Effector CD4-positive, alpha-beta T cell (primary cell): ENCODE measurements around the gene BIRC7.

Source experiments
- DNase-seq: peaks from one replicate; pipeline ENCODE4 v3.0.0-alpha.2; 2020

Gene BIRC7

DNA sequence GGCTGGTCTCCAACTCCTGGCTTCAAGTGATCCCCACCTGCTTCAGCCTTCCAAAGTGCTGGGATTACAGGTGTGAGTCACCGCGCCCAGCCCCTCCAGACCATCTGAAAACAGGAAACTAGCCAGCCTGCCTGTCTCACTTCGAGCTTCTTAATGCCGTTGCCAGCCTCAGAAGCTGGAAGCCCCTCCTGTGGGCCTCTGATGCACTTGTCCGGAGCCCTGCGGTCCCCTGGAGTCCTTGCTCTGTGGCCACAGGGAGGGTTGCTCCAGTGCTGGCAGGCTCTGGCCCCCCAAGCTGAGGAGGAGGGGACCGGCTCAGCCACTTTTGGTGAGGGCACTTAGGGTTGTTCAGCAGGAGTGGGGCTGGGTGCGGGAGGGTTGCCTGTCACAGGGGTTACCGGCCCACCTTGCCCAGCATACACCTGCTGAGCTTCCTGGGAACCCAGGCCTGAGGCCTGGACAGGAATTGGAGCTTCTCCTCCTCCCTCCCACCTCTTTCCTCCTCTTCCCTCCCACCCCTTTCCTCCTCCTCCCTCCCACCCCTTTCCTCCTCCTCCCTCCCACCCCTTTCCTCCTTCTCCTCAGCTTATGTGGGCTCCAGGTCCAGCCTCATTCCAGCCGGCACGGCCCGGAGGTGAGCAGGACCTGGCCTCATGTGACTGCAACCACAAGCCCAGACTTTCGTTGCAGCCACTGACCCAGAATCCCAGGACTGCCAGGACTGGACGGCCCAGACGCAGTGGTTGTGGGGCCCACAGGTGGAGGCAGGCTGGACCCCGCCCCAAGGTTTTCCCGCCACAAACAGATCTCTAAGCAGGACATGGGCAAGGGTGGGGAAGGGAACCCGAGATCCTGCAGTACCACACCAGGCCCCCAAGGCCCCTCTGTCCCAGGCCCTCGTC is 9.4 kb upstream of the BIRC7 start:
- DNase-seq: no peak

DNA sequence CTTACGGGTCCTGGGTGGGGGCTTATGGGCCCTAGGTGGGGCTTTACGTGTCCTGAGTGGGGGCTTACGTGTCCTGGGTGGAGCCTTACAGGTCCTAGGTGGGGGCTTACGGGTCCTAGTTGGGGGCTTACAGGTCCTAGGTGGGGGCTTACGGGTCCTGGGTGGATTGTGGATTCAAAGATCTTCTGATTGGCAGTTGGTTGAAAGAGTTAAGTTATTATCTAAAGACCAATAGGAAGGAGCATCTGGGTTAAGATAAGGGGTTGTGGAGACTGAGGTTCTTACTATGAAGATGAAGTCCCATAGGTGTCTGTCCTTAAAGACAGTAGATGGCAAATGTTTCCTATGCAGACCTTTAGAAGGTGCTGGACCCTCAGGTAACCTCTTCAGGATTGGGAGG is 8.4 kb upstream of the BIRC7 start:
- DNase-seq: no peak

DNA sequence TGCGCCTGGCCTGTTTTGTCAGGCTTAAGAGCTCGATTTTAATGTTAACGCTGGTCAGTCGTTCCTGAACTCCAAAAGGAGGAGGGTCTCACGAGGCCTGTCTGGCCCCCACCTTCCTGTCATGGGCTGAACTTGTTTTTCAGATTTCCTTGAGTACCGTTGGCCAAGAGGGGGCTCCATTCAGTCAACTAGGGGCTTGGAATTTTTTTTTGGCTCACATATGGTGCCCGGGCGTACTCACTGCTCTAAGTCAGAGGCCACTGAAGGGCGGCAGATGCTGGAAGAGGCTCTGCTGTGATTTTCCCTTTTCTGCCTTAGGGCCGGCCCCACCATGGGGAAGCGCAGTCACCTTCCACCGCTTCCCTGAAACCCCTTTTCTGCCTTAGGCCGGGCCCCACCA is 6.9 kb upstream of the BIRC7 start:
- DNase-seq: no peak

GRCh38 chr20:63230800-63231268 is 4.9 kb upstream of the BIRC7 start:
- DNase-seq: no peak

DNA sequence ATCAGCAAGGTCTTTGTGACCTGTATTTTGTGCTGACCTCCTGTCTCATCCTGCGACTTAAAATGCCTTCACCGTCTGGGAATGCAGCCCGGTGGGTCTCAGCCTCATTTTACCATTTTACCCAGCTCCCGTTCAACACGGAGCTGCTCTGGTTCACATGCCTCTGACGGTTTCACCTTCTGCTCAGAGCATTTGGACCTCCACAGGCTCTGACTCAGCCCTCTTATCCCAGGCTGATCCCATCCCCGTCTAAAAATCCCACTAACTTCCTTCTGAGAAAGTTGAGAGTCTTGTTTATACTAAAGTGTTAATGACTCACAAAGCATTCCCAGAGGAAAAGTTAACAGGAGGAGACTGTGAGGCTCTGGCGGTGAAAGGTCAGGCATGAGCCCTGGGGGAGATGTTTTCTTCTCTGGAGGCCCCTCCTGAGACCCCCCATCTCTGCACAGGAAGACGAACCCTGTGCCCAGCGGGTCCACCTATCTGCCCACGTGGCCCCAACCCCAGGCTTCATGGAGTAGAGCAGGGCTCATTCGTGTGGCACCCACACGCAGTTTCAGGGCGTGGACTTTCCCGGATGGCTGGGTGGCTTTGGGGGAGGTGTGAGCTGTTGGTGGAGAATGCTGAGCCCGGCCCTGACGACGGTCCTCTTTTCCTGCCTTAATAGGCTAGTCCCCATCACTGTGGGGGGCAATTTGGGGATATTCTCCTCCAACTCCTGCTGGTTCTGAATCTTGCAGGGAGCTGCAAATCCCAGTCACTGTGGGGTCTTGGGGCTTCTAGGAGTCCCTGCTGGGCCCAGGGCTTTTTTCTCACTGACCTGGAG is 3.3 kb upstream of the BIRC7 start:
- no peak for DNase-seq

- DNase-seq: no peak
These were observed 2.7 kb upstream of the BIRC7 start for GRCh38 chr20:63233061-63233344.

GRCh38 chr20:63233924-63234323 is 1.8 kb upstream of the BIRC7 start:
- DNase-seq: no peak

DNA sequence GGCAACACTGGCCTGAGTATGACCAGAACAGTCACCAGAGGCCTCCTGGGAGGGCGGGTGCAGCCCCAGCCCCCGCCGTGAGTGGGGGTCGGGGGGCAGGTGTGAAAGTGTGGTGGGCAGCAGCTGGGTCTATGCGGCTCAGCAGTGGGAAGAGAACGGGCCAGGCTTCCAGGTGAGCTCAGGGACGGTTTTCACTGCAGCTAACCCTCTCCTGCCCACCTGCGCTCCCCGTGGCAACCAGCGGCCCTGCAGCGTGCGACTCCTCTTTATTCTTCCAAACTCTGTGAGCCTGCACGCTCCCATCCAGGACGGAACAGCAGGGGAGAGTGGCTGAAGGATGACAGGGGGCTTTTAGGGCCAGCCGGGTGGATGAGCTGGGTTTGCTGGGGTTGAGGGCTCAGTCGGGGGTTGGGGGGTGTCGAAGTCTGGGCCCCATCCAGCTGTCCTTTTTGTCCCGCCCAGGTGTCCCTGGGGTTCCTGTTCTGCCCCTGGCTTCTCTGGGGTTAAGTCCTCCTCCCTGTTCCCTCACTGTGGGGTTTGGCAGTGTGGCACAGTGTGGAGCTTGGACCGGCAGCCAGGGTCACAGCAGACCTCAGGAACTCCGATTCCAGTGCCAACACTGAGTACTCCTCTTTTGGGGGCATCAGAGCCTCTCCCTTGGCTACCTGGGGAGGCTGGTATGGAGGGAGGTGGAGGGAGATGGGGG is 859 bp upstream of the BIRC7 start:
- DNase-seq: no peak

GRCh38 chr20:63236116-63236837 is 572 bp downstream of the BIRC7 start:
- no peak for DNase-seq

GRCh38 chr20:63238031-63238430 is 2.3 kb downstream of the BIRC7 start:
- no peak for DNase-seq

DNA sequence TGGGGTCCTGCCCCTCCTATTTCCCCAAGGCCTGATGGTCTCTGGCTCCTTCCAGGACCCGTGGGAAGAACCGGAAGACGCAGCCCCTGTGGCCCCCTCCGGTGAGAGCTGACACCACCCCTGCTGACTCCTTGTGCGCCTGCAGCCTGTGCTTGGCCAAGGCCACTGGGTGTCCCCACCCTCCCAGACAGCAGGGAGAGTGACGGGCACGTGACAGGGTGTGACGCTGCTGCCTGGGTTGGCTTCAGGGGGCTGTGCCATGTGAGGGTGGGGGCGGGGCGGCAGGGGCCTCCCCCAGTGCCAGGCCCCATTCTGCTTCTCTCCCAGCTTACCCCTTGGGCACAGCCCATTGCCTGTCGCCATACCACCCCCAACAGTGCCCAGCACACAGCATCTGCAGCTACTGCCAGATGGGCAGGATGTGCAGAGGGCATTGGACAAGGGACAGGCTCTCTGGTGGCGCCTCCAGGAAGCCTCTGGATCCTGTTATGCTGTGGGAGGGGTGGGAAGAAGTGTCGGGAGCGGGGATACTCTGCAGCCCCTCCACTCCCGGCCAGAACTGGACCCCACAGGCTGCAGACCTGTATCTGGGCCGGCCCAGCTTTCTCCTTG is 2.9 kb downstream of the BIRC7 start:
- DNase-seq: no peak

DNA sequence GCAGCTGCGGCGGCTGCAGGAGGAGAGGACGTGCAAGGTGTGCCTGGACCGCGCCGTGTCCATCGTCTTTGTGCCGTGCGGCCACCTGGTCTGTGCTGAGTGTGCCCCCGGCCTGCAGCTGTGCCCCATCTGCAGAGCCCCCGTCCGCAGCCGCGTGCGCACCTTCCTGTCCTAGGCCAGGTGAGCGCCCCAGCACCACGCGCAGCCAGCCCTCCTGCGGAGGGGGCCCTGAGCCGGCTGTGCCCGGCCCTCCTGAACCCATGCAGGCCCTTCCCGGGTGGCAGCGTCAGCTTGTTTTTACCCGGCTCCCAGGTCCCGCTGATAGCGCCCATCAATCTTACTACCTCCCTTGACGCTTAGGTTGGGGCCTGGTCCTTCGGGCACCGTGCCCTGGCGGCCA is 3.7 kb downstream of the BIRC7 start:
- no peak for DNase-seq

GRCh38 chr20:63240004-63240403 is 4.3 kb downstream of the BIRC7 start:
- no peak for DNase-seq

- no peak for DNase-seq
These were observed 5.6 kb downstream of the BIRC7 start for GRCh38 chr20:63241272-63241671.

- no peak for DNase-seq
These were observed 7.0 kb downstream of the BIRC7 start for GRCh38 chr20:63242736-63243135.

DNA sequence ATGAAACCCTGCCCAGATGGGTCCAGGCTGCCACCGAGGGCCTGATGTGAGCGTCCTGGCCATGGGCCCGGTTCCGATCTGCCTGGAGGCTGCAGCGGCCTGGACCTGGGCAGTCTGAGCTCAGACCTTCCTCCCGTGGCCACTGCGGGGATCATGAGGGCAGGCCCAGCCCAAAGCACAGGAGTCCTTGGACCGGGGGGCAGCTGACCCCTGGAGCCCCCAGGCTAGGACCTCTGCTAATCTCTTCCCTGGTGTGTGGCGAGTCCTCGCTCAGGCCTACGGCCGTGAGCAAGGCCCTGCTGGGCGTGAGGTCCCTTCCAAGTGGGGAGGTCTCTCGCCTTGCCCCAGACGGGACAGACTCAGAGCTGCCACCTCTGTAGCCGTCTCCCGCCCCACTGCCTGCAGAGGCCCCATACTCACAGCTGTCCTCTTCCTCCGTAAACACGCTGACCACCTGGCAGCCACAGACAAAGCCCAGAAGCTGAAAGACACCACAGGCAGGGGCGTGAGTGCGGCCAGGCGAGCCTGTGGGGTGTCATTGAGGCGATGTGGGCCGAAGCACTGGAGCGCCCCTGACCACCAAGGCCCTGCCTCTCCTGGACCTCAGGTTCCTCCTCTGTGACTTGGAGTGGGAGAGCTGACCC is 8.0 kb downstream of the BIRC7 start:
- DNase-seq: no peak

GRCh38 chr20:63244468-63244867 is 8.8 kb downstream of the BIRC7 start:
- no peak for DNase-seq

GRCh38 chr20:63246490-63247288 is 11.0 kb downstream of the BIRC7 start:
- DNase-seq: no peak

- DNase-seq: no peak
These were observed 12.0 kb downstream of the BIRC7 start for GRCh38 chr20:63247671-63248228.

DNA sequence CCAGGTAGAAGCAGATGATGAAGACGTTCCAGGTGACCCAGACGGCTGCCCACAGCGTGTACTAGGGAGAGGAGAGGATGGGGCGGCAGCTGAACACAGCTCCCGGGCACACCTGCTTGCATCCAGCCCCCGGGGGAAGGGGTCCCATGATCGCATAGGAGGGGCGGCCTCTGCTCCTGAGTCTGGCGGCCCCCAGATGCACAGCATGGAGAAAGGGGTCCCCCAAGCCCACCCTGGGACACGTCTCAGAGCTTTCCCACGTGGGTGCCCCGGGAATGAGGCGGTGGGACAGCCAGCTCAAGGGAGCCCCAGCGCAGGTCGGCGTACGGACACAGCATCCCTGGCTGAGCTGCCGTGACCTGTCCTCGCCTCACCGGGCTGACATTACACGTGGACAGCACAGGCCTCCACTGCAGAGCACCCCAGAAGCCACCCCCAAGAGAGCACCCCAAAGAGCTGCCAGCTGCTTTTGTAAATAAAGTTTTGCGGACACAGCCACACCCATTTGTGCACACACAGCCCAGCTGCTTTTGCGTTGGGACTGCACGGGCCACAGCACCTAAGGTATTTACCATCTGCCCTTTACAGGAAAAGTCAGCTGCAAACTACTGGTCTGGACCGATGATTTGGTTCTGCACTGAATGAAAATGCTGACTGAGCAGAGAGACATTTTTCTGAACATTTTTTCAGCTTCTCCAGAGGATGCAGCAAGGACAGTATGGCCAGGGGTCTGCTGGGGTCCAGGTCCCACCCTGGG is 13.3 kb downstream of the BIRC7 start:
- no peak for DNase-seq
